HCT116 (cell line): ENCODE data around the gene PSTPIP1. TPM values are rescaled to one million over a fixed set of nuclear protein-coding genes. Genes with fewer than 3 reads are reported as not detected.

Experiments used
- ATAC-seq: fragments of 200-7000 bp; cut with Tn5 transposase; 2 replicates; pipeline ENCODE4 v1.9.1; 2020; ENCODE audit warnings: mild to moderate bottlenecking, moderate library complexity
- BruUV-seq: library from RNA; stranded (reverse); fragments of 400-500 nt; replicated peaks from 2 replicates; lab custom pipeline; 2021; lab: Mats Ljungman, UMichigan
- CTCF ChIA-PET: fragments of 300-600 bp; sonication (Branson Sonifier 250); formaldehyde crosslinking; loops from one replicate; lab custom pipeline; 2021; ENCODE audit warnings: antibody characterized with exemption; lab: Charles Lee
- POLR2A ChIA-PET: fragments of 300-600, 350-600 bp; sonication (Branson Sonifier 250); formaldehyde crosslinking; loops from one replicate; lab custom pipeline; 2021; ENCODE audit warnings: antibody characterized with exemption; lab: Charles Lee
- RAD21 ChIA-PET, 2 experiments: fragments of 300-600 bp; sonication (Branson Sonifier 250); formaldehyde crosslinking; loops; one replicate each; lab custom pipeline; 2023; ENCODE audit warnings: low total read pairs in 2 of 2; ENCODE audit not compliant: uncharacterized antibody in 2 of 2, unreplicated experiment in 2 of 2, low non-redundant PET in 1 of 2; lab: Charles Lee
- DNase-seq: peaks from one replicate; pipeline ENCODE4 v3.0.0-alpha.2; 2010; ENCODE audit warnings: low read depth, low spot score
- H2AFZ ChIP-seq: fragments of 200-600 bp; shearing (Covaris generic), sonication (generic); 2 replicates; pipeline ENCODE4 v1.6.1; 2017; ENCODE audit warnings: low read depth, mixed run types, mixed read lengths, antibody characterized with exemption, low read length; ENCODE audit not compliant: poor library complexity, severe bottlenecking
- H3K27ac ChIP-seq: 2 replicates; pipeline ENCODE4 v1.5.1; 2012; ENCODE audit warnings: low read depth, low read length
- H3K27me3 ChIP-seq: fragments of 200-600 bp; sonication (generic); 2 replicates; pipeline ENCODE4 v1.6.1; 2016; ENCODE audit warnings: mixed run types, low read length, mixed read lengths; ENCODE audit not compliant: insufficient read depth
- H3K36me3 ChIP-seq, 2 experiments: fragments of 200-500 bp in 1 of 2; fragments of 200-600 bp in 1 of 2; sonication (Bioruptor generic) in 1 of 2; sonication (generic) in 1 of 2; 2 replicates each; pipeline versions ENCODE4 v1.5.1 to v1.6.1; 2014 to 2016; ENCODE audit warnings: low read length in 2 of 2, inconsistent platforms in 1 of 2, mixed read lengths in 1 of 2, mixed run types in 1 of 2; ENCODE audit not compliant: insufficient read depth in 2 of 2, control insufficient read depth in 1 of 2
- H3K4me1 ChIP-seq, 2 experiments: fragments of 200-600 bp in 1 of 2; sonication (generic) in 1 of 2; 2 replicates each; pipeline versions ENCODE4 v1.5.1 to v1.6.1; 2012 to 2017; ENCODE audit warnings: low read length in 2 of 2, inconsistent platforms in 1 of 2, mild to moderate bottlenecking in 1 of 2, mixed read lengths in 1 of 2, mixed run types in 1 of 2, moderate library complexity in 1 of 2; ENCODE audit not compliant: insufficient read depth in 2 of 2, control insufficient read depth in 1 of 2
- H3K4me2 ChIP-seq: fragments of 200-600 bp; sonication (generic); 2 replicates; pipeline ENCODE4 v1.6.1; 2017; ENCODE audit warnings: mixed run types, low read length, mixed read lengths
- H3K4me3 ChIP-seq, 2 experiments: fragments of 200-600 bp in 1 of 2; sonication (generic) in 1 of 2; replicated peaks in 1 of 2; 2 replicates each; pipeline ENCODE4 v1.5.1; 2011 to 2016; ENCODE audit warnings: low read length in 2 of 2, control low read depth in 1 of 2, low read depth in 1 of 2, mild to moderate bottlenecking in 1 of 2, mixed read lengths in 1 of 2, mixed run types in 1 of 2
- H3K79me2 ChIP-seq: fragments of 200-600 bp; sonication (generic); 2 replicates; pipeline ENCODE4 v1.6.1; 2017; ENCODE audit warnings: mild to moderate bottlenecking, mixed run types, low read length, moderate library complexity, mixed read lengths; ENCODE audit not compliant: insufficient read depth
- H3K9ac ChIP-seq: fragments of 200-600 bp; sonication (generic); 2 replicates; pipeline ENCODE4 v1.6.1; 2016; ENCODE audit warnings: low read length, mixed read lengths
- H3K9me2 ChIP-seq: fragments of 200-600 bp; sonication (generic), shearing (Covaris generic); 2 replicates; pipeline ENCODE4 v1.6.1; 2017; ENCODE audit warnings: mixed run types, mild to moderate bottlenecking, moderate library complexity; ENCODE audit not compliant: insufficient read depth
- H3K9me3 ChIP-seq, 2 experiments: fragments of 200-500 bp in 1 of 2; fragments of 200-600 bp in 1 of 2; sonication (Bioruptor generic) in 1 of 2; sonication (generic) in 1 of 2; 2 replicates each; pipeline ENCODE4 v1.6.1; 2014 to 2017; ENCODE audit warnings: low read length in 2 of 2, mixed read lengths in 2 of 2, inconsistent platforms in 1 of 2, low read depth in 1 of 2, mild to moderate bottlenecking in 1 of 2, mixed run types in 1 of 2, moderate library complexity in 1 of 2; ENCODE audit not compliant: control insufficient read depth in 1 of 2, insufficient read depth in 1 of 2
- H4K20me1 ChIP-seq: fragments of 200-600 bp; sonication (generic), shearing (Covaris generic); 2 replicates; pipeline ENCODE4 v1.6.1; 2017; ENCODE audit warnings: mixed run types, mild to moderate bottlenecking, moderate library complexity; ENCODE audit not compliant: insufficient read depth
- EGR1 ChIP-seq: IDR thresholded peaks from 2 replicates; pipeline ENCODE4 v1.6.1; 2012; ENCODE audit warnings: low read depth
- ELF1 ChIP-seq: IDR thresholded peaks from 2 replicates; pipeline ENCODE4 v1.6.1; 2012; ENCODE audit warnings: low read depth, borderline replicate concordance
- EZH2phosphoT487 ChIP-seq: fragments of 200-600 bp; IDR thresholded peaks from 2 replicates; pipeline ENCODE4 v1.6.1; 2018; ENCODE audit warnings: antibody characterized with exemption, borderline replicate concordance
- FOSL1 ChIP-seq: IDR thresholded peaks from 2 replicates; pipeline ENCODE4 v1.6.1; 2012; ENCODE audit warnings: low read depth
- JUND ChIP-seq: IDR thresholded peaks from 2 replicates; pipeline ENCODE4 v1.6.1; 2012
- POLR2A ChIP-seq: IDR thresholded peaks from 2 replicates; pipeline ENCODE4 v1.7.0; 2011; ENCODE audit warnings: borderline replicate concordance; ENCODE audit not compliant: insufficient read depth, insufficient read length; ENCODE audit errors: extremely low read depth
- YY1 ChIP-seq: IDR thresholded peaks from 2 replicates; pipeline ENCODE4 v1.6.1; 2011; ENCODE audit warnings: low read length, low read depth, moderate library complexity, mild to moderate bottlenecking; ENCODE audit not compliant: insufficient replicate concordance; ENCODE audit errors: extremely low read depth
- ZFX ChIP-seq: fragments of 450-650 bp; IDR thresholded peaks from 2 replicates; pipeline ENCODE4 v1.6.1; 2017
- intact Hi-C: fragments of 100-400 bp; cut with micrococcal nuclease; formaldehyde crosslinking; loops from 2 replicates; pipeline ENCODE4 v1.10.0; 2022
- total RNA-seq: library from RNA; stranded (reverse); gene quantifications from one replicate; pipeline ENCODE4 v1.2.1, GENCODE V29; 2021; ENCODE audit not compliant: unreplicated experiment
- TF ChIP-seq, protein P1 (sequence below): IDR thresholded peaks from 2 replicates; pipeline ENCODE4 v1.6.1; 2012
- TF ChIP-seq, protein P2 (sequence below): IDR thresholded peaks from 2 replicates; pipeline ENCODE4 v1.6.1; 2011; ENCODE audit warnings: mild to moderate bottlenecking, low read length, moderate library complexity; ENCODE audit not compliant: insufficient replicate concordance; ENCODE audit errors: extremely low read depth
- TF ChIP-seq, protein P3 (sequence below): IDR thresholded peaks from 2 replicates; pipeline ENCODE4 v1.6.1; 2012; ENCODE audit warnings: low read depth
- TF ChIP-seq, protein P4 (sequence below), 3 experiments: fragments of 200-600 bp in 1 of 3; sonication (generic) in 1 of 3; IDR thresholded peaks in 2 of 3; conservative IDR thresholded peaks in 1 of 3; 2 replicates each; pipeline ENCODE4 v1.5.1; 2012 to 2017; ENCODE audit warnings: low read depth in 2 of 3, low read length in 2 of 3, antibody characterized with exemption in 1 of 3, borderline replicate concordance in 1 of 3, control low read depth in 1 of 3, mild to moderate bottlenecking in 1 of 3, mixed read lengths in 1 of 3, mixed run types in 1 of 3, moderate library complexity in 1 of 3; ENCODE audit not compliant: insufficient read depth in 1 of 3
- TF ChIP-seq, protein P5 (sequence below): IDR thresholded peaks from 2 replicates; pipeline ENCODE4 v1.6.1; 2012

The PSTPIP1 gene
- total RNA-seq, 1 experiment from 2014 or later: 0.79 TPM

DNA sequence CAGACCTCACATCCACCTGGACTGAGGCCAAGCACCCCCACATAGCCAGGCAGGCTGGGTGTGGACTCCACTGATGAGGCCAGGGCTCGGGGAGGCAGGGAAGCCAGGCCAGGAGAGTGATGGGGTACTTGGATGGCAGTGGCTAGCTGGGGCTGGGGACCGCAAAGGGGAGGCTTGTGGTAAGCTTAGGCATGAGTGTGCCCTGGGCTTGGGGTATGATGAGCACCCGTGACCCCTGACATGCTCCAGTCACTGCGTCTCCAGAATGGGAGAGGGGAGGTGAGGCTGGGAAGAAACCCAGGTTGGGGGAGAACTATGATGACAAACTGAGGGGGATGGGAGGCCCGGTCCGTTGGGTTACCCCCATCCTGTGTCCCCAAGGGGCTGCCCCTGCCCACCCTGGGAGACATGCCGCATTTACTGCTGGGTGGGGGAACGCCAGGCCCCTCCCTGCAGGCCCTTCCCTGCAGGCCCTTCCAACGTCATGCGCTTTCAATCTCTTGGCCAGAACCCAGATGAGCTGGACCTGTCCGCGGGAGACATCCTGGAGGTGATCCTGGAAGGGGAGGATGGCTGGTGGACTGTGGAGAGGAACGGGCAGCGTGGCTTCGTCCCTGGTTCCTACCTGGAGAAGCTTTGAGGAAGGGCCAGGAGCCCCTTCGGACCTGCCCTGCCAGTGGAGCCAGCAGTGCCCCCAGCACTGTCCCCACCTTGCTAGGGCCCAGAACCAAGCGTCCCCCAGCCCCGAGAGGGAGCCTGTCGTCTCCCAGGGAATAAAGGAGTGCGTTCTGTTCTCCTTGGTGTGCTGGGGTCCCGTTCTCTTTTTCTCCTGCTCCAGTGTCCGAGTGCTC is 41.8 kb downstream of the PSTPIP1 start:
- H3K36me3 ChIP-seq: no peaks in the 10 kb centered on the region
- no peak overlapping the region for H2AFZ ChIP-seq
- CTCF ChIA-PET: interaction anchor here (1.4 kb wide), 1 partner anchor 13 kb away, joined by 3 read pairs; no protein-coding TSS in a partner anchor
- BruUV-seq: no TSS peak
- H3K9me3 ChIP-seq: no peaks in the 10 kb centered on the region; a peak in 1 of 4 replicates
- no peak overlapping the region for H3K4me3 ChIP-seq
- DNase-seq: no peak
- H4K20me1 ChIP-seq: no peaks in the 10 kb centered on the region
- no peak overlapping the region; the same call in 1 of the 2 replicates for H3K27ac ChIP-seq
- TF ChIP-seq, protein P1, sequence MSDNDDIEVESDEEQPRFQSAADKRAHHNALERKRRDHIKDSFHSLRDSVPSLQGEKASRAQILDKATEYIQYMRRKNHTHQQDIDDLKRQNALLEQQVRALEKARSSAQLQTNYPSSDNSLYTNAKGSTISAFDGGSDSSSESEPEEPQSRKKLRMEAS: no peak
- TF ChIP-seq YY1: no peak
- no peak for TF ChIP-seq FOSL1
- TF ChIP-seq, protein P2, sequence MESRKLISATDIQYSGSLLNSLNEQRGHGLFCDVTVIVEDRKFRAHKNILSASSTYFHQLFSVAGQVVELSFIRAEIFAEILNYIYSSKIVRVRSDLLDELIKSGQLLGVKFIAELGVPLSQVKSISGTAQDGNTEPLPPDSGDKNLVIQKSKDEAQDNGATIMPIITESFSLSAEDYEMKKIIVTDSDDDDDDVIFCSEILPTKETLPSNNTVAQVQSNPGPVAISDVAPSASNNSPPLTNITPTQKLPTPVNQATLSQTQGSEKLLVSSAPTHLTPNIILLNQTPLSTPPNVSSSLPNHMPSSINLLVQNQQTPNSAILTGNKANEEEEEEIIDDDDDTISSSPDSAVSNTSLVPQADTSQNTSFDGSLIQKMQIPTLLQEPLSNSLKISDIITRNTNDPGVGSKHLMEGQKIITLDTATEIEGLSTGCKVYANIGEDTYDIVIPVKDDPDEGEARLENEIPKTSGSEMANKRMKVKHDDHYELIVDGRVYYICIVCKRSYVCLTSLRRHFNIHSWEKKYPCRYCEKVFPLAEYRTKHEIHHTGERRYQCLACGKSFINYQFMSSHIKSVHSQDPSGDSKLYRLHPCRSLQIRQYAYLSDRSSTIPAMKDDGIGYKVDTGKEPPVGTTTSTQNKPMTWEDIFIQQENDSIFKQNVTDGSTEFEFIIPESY: no peak
- no peak for TF ChIP-seq EZH2phosphoT487
- TF ChIP-seq, protein P3, sequence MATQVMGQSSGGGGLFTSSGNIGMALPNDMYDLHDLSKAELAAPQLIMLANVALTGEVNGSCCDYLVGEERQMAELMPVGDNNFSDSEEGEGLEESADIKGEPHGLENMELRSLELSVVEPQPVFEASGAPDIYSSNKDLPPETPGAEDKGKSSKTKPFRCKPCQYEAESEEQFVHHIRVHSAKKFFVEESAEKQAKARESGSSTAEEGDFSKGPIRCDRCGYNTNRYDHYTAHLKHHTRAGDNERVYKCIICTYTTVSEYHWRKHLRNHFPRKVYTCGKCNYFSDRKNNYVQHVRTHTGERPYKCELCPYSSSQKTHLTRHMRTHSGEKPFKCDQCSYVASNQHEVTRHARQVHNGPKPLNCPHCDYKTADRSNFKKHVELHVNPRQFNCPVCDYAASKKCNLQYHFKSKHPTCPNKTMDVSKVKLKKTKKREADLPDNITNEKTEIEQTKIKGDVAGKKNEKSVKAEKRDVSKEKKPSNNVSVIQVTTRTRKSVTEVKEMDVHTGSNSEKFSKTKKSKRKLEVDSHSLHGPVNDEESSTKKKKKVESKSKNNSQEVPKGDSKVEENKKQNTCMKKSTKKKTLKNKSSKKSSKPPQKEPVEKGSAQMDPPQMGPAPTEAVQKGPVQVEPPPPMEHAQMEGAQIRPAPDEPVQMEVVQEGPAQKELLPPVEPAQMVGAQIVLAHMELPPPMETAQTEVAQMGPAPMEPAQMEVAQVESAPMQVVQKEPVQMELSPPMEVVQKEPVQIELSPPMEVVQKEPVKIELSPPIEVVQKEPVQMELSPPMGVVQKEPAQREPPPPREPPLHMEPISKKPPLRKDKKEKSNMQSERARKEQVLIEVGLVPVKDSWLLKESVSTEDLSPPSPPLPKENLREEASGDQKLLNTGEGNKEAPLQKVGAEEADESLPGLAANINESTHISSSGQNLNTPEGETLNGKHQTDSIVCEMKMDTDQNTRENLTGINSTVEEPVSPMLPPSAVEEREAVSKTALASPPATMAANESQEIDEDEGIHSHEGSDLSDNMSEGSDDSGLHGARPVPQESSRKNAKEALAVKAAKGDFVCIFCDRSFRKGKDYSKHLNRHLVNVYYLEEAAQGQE: no peak
- no peak for TF ChIP-seq EGR1
- no peak for TF ChIP-seq JUND
- TF ChIP-seq ELF1: no peak
- no peak for TF ChIP-seq POLR2A
- TF ChIP-seq, protein P4, sequence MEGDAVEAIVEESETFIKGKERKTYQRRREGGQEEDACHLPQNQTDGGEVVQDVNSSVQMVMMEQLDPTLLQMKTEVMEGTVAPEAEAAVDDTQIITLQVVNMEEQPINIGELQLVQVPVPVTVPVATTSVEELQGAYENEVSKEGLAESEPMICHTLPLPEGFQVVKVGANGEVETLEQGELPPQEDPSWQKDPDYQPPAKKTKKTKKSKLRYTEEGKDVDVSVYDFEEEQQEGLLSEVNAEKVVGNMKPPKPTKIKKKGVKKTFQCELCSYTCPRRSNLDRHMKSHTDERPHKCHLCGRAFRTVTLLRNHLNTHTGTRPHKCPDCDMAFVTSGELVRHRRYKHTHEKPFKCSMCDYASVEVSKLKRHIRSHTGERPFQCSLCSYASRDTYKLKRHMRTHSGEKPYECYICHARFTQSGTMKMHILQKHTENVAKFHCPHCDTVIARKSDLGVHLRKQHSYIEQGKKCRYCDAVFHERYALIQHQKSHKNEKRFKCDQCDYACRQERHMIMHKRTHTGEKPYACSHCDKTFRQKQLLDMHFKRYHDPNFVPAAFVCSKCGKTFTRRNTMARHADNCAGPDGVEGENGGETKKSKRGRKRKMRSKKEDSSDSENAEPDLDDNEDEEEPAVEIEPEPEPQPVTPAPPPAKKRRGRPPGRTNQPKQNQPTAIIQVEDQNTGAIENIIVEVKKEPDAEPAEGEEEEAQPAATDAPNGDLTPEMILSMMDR (IDR thresholded peaks at IDR 0.05 in 2 of 3, conservative IDR thresholded peaks at IDR 0.05 in 1 of 3; ENCODE audit: borderline replicate concordance in 1 of 3, insufficient read depth in 1 of 3, low read depth in 2 of 3, low read length in 2 of 3): no peak
- TF ChIP-seq ZFX: no peak
- TF ChIP-seq, protein P5, sequence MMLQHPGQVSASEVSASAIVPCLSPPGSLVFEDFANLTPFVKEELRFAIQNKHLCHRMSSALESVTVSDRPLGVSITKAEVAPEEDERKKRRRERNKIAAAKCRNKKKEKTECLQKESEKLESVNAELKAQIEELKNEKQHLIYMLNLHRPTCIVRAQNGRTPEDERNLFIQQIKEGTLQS: no peak
- no peaks in the 10 kb centered on the region for H3K27me3 ChIP-seq
- no peak overlapping the region for H3K4me2 ChIP-seq
- no peaks in the 10 kb centered on the region for H3K9me2 ChIP-seq
- H3K79me2 ChIP-seq: no peaks in the 10 kb centered on the region
- no peak for ATAC-seq
- intact Hi-C loops: no loop called here
- RAD21 ChIA-PET: no interaction called here
- no peaks in the 10 kb centered on the region for H3K4me1 ChIP-seq
- H3K9ac ChIP-seq: no peak overlapping the region
- POLR2A ChIA-PET: no interaction called here
